Stomach (tissue), 4 donors: ENCODE data around the gene AADAT.

Experiments
- CTCF ChIP-seq, 7 experiments: fragments of 450-650 bp in 4 of 7; fragments of 200-600 bp in 3 of 7; sonication (generic) in 3 of 7; IDR thresholded peaks; one replicate each; pipeline ENCODE4 v1.5.1; 2016 to 2019; ENCODE audit warnings: antibody characterized with exemption in 7 of 7, control low read depth in 2 of 7, mild to moderate bottlenecking in 1 of 7
- POLR2A ChIP-seq, 4 donors: fragments of 450-650 bp; IDR thresholded peaks; one replicate each; pipeline ENCODE4 v1.6.1; 2016; ENCODE audit warnings: antibody characterized with exemption in 4 of 4, control low read depth in 2 of 4, mild to moderate bottlenecking in 1 of 4, moderate library complexity in 1 of 4

GRCh38 chr4:170102426-170102825 lies 12.7 kb upstream of the AADAT start:
- TF ChIP-seq POLR2A (IDR thresholded peaks at IDR 0.05) (no peak), CTCF (IDR thresholded peaks at IDR 0.05) (no peak)
